ENCODE measurements around the gene SLC37A3. TPM values are rescaled to one million over a fixed set of nuclear protein-coding genes. Genes with fewer than 3 reads are reported as not detected.

The SLC37A3 gene
- total RNA-seq, 1 experiment from 2014 or later = 22.1 TPM

DNA sequence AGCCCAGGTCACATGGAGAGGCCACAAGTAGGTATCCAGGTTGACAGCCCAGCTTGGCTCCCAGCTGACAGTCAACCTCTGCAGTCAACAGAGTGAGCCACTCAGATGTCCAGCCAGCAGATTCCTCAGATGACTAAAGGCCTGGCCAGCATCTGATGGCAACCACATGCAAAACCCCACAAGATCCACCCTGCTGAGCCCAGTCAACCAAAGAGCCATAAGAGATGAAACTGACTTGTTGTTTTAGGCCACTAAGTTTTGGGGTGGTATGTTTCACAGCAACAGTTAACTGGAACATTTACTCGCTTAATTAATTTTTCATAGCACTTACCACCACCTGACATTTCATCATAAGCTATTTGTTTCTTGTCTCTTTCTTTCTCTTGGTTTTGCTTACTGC lies 114.3 kb downstream of the SLC37A3 start:
- Histone ChIP-seq H3K9me3 (ENCODE audit: low read length) (no peaks in the 10 kb centered on the region), H3K27ac (ENCODE audit: low read length) (no peak overlapping the region), H3K4me2 (ENCODE audit: low read length) (no peak overlapping the region), H3K4me1 (ENCODE audit: insufficient read depth, low read length) (no peaks in the 10 kb centered on the region), H3K9ac (ENCODE audit: low read length) (no peak overlapping the region), H4K20me1 (ENCODE audit: low read length) (no peaks in the 10 kb centered on the region), H3K9me2 (replicated peaks; ENCODE audit: low read length) (no peaks in the 10 kb centered on the region), H3K27me3 (ENCODE audit: low read length) (no peaks in the 10 kb centered on the region), H3K4me3 (ENCODE audit: low read length) (no peak overlapping the region), H3K79me2 (ENCODE audit: low read length) (no peaks in the 10 kb centered on the region), H3K36me3 (ENCODE audit: low read depth, low read length) (no peaks in the 10 kb centered on the region), H2AFZ (ENCODE audit: low read length) (no peak overlapping the region), H3F3A (ENCODE audit: low read length, unreplicated experiment) (no peaks in the 10 kb centered on the region)
- no peak for ATAC-seq
- TF ChIP-seq, protein P1, sequence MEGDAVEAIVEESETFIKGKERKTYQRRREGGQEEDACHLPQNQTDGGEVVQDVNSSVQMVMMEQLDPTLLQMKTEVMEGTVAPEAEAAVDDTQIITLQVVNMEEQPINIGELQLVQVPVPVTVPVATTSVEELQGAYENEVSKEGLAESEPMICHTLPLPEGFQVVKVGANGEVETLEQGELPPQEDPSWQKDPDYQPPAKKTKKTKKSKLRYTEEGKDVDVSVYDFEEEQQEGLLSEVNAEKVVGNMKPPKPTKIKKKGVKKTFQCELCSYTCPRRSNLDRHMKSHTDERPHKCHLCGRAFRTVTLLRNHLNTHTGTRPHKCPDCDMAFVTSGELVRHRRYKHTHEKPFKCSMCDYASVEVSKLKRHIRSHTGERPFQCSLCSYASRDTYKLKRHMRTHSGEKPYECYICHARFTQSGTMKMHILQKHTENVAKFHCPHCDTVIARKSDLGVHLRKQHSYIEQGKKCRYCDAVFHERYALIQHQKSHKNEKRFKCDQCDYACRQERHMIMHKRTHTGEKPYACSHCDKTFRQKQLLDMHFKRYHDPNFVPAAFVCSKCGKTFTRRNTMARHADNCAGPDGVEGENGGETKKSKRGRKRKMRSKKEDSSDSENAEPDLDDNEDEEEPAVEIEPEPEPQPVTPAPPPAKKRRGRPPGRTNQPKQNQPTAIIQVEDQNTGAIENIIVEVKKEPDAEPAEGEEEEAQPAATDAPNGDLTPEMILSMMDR (conservative IDR thresholded peaks at IDR 0.05; ENCODE audit: low read depth, low read length) = no peak
- TF ChIP-seq EZH2 (IDR thresholded peaks at IDR 0.05; ENCODE audit: low read length, unreplicated experiment) (no peak), EZH2phosphoT487 (IDR thresholded peaks at IDR 0.05; ENCODE audit: borderline replicate concordance, low read length) (no peak)
- ChIA-PET CTCF (no interaction called here), POLR2A (ENCODE audit: unreplicated experiment) (no interaction called here)
- intact Hi-C loops (cut with micrococcal nuclease) = no loop called here
- DNase-seq = no peak
- BruUV-seq (replicated peaks) = no TSS peak

Other genes starting within 250 kb of the SLC37A3 start
- 2.8 and 3.2 TPM in 2 replicates for gene KDM7A, start 221.5 kb downstream of the SLC37A3 start, total RNA-seq (2014; rRNA removed)
- 0.52 and 1.3 TPM in 2 replicates for gene RAB19, start 5.5 kb upstream of the SLC37A3 start, total RNA-seq (2014; rRNA removed)
- gene MKRN1, start 81.0 kb upstream of the SLC37A3 start, total RNA-seq (2014; rRNA removed) = 71.9 and 78.5 TPM in 2 replicates
- 8.9 and 10.6 TPM in 2 replicates for gene DENND2A, start 242.3 kb upstream of the SLC37A3 start, total RNA-seq (2014; rRNA removed)